CD14-positive monocyte (primary cell): ENCODE data around the gene REEP2. TPM values are rescaled to one million over a fixed set of nuclear protein-coding genes. Genes with fewer than 3 reads are reported as not detected.

Source experiments
- DNase-seq, 3 donors: peaks; one replicate each; pipeline ENCODE4 v3.0.0-alpha.2; 2011 to 2022
- H2AFZ ChIP-seq: 2 replicates; pipeline ENCODE4 v1.6.0; 2012; ENCODE audit warnings: mild to moderate bottlenecking, low read depth, low read length, inconsistent platforms; ENCODE audit not compliant: insufficient read depth, poor library complexity, severe bottlenecking
- H3K27ac ChIP-seq, 2 donors: 1 replicate in 1 of 2; 2 replicates in 1 of 2; pipeline ENCODE4 v1.5.1; 2012 to 2013; ENCODE audit warnings: low read length in 2 of 2, control low read depth in 1 of 2, inconsistent platforms in 1 of 2, low read depth in 1 of 2, mild to moderate bottlenecking in 1 of 2
- H3K27me3 ChIP-seq, 2 donors: one replicate each; pipeline versions ENCODE4 v1.6.0 to v1.6.1; 2011 to 2013; ENCODE audit warnings: low read length in 2 of 2; ENCODE audit not compliant: control insufficient read depth in 2 of 2, insufficient read depth in 2 of 2
- H3K36me3 ChIP-seq, 2 donors: replicated peaks in 1 of 2; 1 replicate in 1 of 2; 2 replicates in 1 of 2; pipeline versions ENCODE4 v1.5.1 to v1.6.1; 2012 to 2013; ENCODE audit warnings: low read length in 2 of 2, control low read depth in 1 of 2, inconsistent platforms in 1 of 2, mild to moderate bottlenecking in 1 of 2; ENCODE audit not compliant: insufficient read depth in 2 of 2, control insufficient read depth in 1 of 2
- H3K4me1 ChIP-seq, 2 donors: 1 replicate in 1 of 2; 2 replicates in 1 of 2; pipeline versions ENCODE4 v1.5.1 to v1.6.1; 2012 to 2013; ENCODE audit warnings: low read length in 2 of 2, control low read depth in 1 of 2, inconsistent platforms in 1 of 2, mild to moderate bottlenecking in 1 of 2, moderate library complexity in 1 of 2; ENCODE audit not compliant: insufficient read depth in 2 of 2, control insufficient read depth in 1 of 2
- H3K4me2 ChIP-seq: replicated peaks from 2 replicates; pipeline ENCODE3; 2012; ENCODE audit warnings: low read length, moderate library complexity, mild to moderate bottlenecking; ENCODE audit not compliant: poor library complexity, severe bottlenecking; ENCODE audit errors: extremely low read depth
- H3K4me3 ChIP-seq, 3 experiments: fragments of 200-600 bp in 1 of 3; sonication (generic) in 1 of 3; replicated peaks in 1 of 3; 1 replicate in 2 of 3; 2 replicates in 1 of 3; pipeline ENCODE4 v1.5.1; 2011 to 2013; ENCODE audit warnings: low read length in 3 of 3, mild to moderate bottlenecking in 3 of 3, control low read depth in 2 of 3, low read depth in 2 of 3, inconsistent platforms in 1 of 3, moderate library complexity in 1 of 3
- H3K79me2 ChIP-seq: 2 replicates; pipeline ENCODE4 v1.6.0; 2012; ENCODE audit warnings: mild to moderate bottlenecking, control low read depth, inconsistent platforms, low read length, moderate library complexity; ENCODE audit not compliant: insufficient read depth
- H3K9ac ChIP-seq: 2 replicates; pipeline ENCODE4 v1.6.0; 2017; ENCODE audit warnings: low read length, mild to moderate bottlenecking; ENCODE audit not compliant: insufficient read depth, poor library complexity, severe bottlenecking
- H3K9me3 ChIP-seq, 2 donors: replicated peaks in 1 of 2; 1 replicate in 1 of 2; 2 replicates in 1 of 2; pipeline versions ENCODE4 v1.5.1 to v1.6.1; 2012 to 2013; ENCODE audit warnings: low read length in 2 of 2, control low read depth in 1 of 2; ENCODE audit not compliant: control insufficient read depth in 1 of 2, insufficient read depth in 1 of 2
- H4K20me1 ChIP-seq: 2 replicates; pipeline ENCODE4 v1.6.0; 2012; ENCODE audit warnings: mild to moderate bottlenecking, low read length, control low read depth, moderate library complexity; ENCODE audit not compliant: insufficient read depth
- H3K27ac Mint-ChIP-seq, 7 donors: one replicate each; pipeline ENCODE4 v1.8.0; 2020; ENCODE audit warnings: mild to moderate bottlenecking in 7 of 7, mixed read lengths in 7 of 7, moderate library complexity in 6 of 7, inconsistent platforms in 2 of 7
- H3K27me3 Mint-ChIP-seq, 3 donors: one replicate each; pipeline ENCODE4 v1.8.0; 2021 to 2022; ENCODE audit warnings: low read depth in 3 of 3, mild to moderate bottlenecking in 3 of 3, mixed read lengths in 3 of 3, moderate library complexity in 3 of 3, inconsistent platforms in 1 of 3
- H3K36me3 Mint-ChIP-seq, 2 donors: one replicate each; pipeline ENCODE4 v1.8.0; 2020; ENCODE audit warnings: mixed read lengths in 2 of 2, inconsistent platforms in 1 of 2, mild to moderate bottlenecking in 1 of 2
- H3K4me1 Mint-ChIP-seq: one replicate; pipeline ENCODE4 v1.8.0; 2020; ENCODE audit warnings: mild to moderate bottlenecking, mixed read lengths
- H3K4me3 Mint-ChIP-seq, 2 donors: one replicate each; pipeline ENCODE4 v1.8.0; 2020; ENCODE audit warnings: mild to moderate bottlenecking in 2 of 2, mixed read lengths in 2 of 2, moderate library complexity in 1 of 2
- H3K9me3 Mint-ChIP-seq, 7 donors: one replicate each; pipeline ENCODE4 v1.8.0; 2020 to 2022; ENCODE audit warnings: mixed read lengths in 7 of 7, mild to moderate bottlenecking in 6 of 7, moderate library complexity in 6 of 7, inconsistent platforms in 2 of 7
- CTCF ChIP-seq: fragments of 200-600 bp; IDR thresholded peaks from one replicate; pipeline ENCODE4 v1.8.0; 2022; ENCODE audit warnings: antibody characterized with exemption, mild to moderate bottlenecking
- WGBS: methylation state at CpG from one replicate; pipeline ENCODE4 v1.1.5; 2013; ENCODE audit warnings: missing lambda C conversion rate; ENCODE audit not compliant: insufficient coverage; 5-methylcytosine and 5-hydroxymethylcytosine counted together
- intact Hi-C, 2 donors: fragments of 100-400 bp; cut with micrococcal nuclease; formaldehyde crosslinking; loops; one replicate each; pipeline versions ENCODE4 v1.15.0 to v1.15.1; 2023
- polyA plus RNA-seq, 3 donors: library from polyadenylated mRNA; depleted of rRNA in 1 of 3; unstranded in 2 of 3; stranded (reverse) in 1 of 3; fragments of 300-500 nt in 2 of 3; fragments of >200 nt in 1 of 3; fragmentation: Illumina TruSeq in 2 of 3; gene quantifications; 1 replicate in 2 of 3; 2 replicates in 1 of 3; pipeline ENCODE4 v1.2.3, GENCODE V29; 2012 to 2021

Gene REEP2
- polyA plus RNA-seq, 3 donors = not detected

GRCh38 chr5:138476918-138477317 is 38.1 kb downstream of the REEP2 start:
- Histone ChIP-seq H3K27me3 (peaks cover 0 to 8% of the 10 kb centered on the region in 2 donors), H3K36me3 (no peaks in the 10 kb centered on the region), H2AFZ (no peak overlapping the region), H3K4me3 (no peak overlapping the region), H3K4me1 (no peaks in the 10 kb centered on the region), H3K79me2 (no peaks in the 10 kb centered on the region), H3K9ac (no peak overlapping the region), H4K20me1 (no peaks in the 10 kb centered on the region), H3K27ac (no peak overlapping the region), H3K4me2 (no peak overlapping the region), H3K9me3 (no peaks in the 10 kb centered on the region)
- DNase-seq = no peak
- Mint-ChIP-seq H3K9me3 (no peaks in the 10 kb centered on the region), H3K4me1 (no peaks in the 10 kb centered on the region), H3K27ac (no peak overlapping the region), H3K27me3 (peaks cover 7 to 27% (median 15%) of the 10 kb centered on the region in 3 donors), H3K36me3 (no peaks in the 10 kb centered on the region), H3K4me3 (no peak overlapping the region)
- 100% methylated on average over 1 of the region's 7 CpGs for WGBS
- TF ChIP-seq CTCF = no peak
- intact Hi-C loops = no loop called here

GRCh38 chr5:138482638-138483037 is 43.8 kb downstream of the REEP2 start:
- Histone ChIP-seq H3K79me2 (no peaks in the 10 kb centered on the region), H3K4me3 (no peak overlapping the region), H3K9me3 (no peaks in the 10 kb centered on the region), H2AFZ (no peak overlapping the region), H3K4me2 (no peak overlapping the region), H3K27ac (no peak overlapping the region), H4K20me1 (no peaks in the 10 kb centered on the region), H3K4me1 (peaks cover 7 to 10% of the 10 kb centered on the region in 2 donors), H3K36me3 (no peaks in the 10 kb centered on the region), H3K27me3 (no peaks in the 10 kb centered on the region), H3K9ac (no peak overlapping the region)
- Mint-ChIP-seq H3K27me3 (peaks cover 2 to 10% (median 9%) of the 10 kb centered on the region in 3 donors), H3K4me3 (no peak overlapping the region), H3K9me3 (peaks cover 0 to 2% (median 0%) of the 10 kb centered on the region in 7 donors), H3K4me1 (peaks cover 13% of the 10 kb centered on the region), H3K36me3 (no peaks in the 10 kb centered on the region), H3K27ac (no peak overlapping the region)
- no peak for DNase-seq
- intact Hi-C loops = no loop called here
- 65% methylated on average over 4 of the region's 4 CpGs for WGBS
- TF ChIP-seq CTCF = no peak
